ENCODE results near the gene TMEM132E. TPM values are rescaled to one million over a fixed set of nuclear protein-coding genes. Genes with fewer than 3 reads are reported as not detected.

TMEM132E gene
- total and polyA plus RNA-seq, 12 donors = 0.04 to 0.09 TPM; not detected in 10

DNA sequence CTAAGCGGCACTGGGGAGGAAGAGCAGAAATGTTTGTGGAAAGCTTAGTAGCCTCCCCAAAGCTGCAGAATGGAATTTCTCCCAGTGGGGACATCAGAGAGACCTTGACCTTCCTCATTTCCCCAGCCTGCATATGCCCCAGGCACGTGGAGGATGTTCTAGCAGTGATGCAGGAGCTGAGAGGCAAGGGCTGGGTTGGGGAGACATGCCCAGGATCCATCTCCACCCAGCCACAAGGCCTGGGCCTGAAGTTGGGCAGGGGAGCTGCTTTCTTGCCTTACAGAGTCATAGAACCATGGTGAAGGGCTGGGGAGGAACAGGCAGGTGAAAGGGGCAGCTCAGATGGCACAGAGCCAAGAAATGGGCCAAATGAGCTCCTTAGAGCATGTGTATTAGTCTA lies 104.0 kb downstream of the TMEM132E start:
- no peaks in the 10 kb centered on the region for H3K36me3 ChIP-seq
- H3K27ac ChIP-seq = no peak overlapping the region
- H3K4me3 ChIP-seq = no peak overlapping the region
- peaks cover 0 to 6% (median 0%) of the 10 kb centered on the region in 11 donors for H3K9me3 ChIP-seq
- peaks cover 0 to 35% (median 13%) of the 10 kb centered on the region in 7 donors for H3K27me3 ChIP-seq
- DNase-seq (no peak), ATAC-seq (no peak)
- TF ChIP-seq, protein P1, sequence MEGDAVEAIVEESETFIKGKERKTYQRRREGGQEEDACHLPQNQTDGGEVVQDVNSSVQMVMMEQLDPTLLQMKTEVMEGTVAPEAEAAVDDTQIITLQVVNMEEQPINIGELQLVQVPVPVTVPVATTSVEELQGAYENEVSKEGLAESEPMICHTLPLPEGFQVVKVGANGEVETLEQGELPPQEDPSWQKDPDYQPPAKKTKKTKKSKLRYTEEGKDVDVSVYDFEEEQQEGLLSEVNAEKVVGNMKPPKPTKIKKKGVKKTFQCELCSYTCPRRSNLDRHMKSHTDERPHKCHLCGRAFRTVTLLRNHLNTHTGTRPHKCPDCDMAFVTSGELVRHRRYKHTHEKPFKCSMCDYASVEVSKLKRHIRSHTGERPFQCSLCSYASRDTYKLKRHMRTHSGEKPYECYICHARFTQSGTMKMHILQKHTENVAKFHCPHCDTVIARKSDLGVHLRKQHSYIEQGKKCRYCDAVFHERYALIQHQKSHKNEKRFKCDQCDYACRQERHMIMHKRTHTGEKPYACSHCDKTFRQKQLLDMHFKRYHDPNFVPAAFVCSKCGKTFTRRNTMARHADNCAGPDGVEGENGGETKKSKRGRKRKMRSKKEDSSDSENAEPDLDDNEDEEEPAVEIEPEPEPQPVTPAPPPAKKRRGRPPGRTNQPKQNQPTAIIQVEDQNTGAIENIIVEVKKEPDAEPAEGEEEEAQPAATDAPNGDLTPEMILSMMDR (IDR thresholded peaks at IDR 0.05) = no peak
- H3K4me1 ChIP-seq = no peaks in the 10 kb centered on the region
- intact Hi-C loops (cut with DNase I) = no loop called here
- 71% methylated on average over 2 of the region's 2 CpGs for WGBS, 2 donors

Other genes with a start within 250 kb of the TMEM132E start
- 10 to 100 TPM in 1 of 10 donors, 1 to 10 TPM in 6, under 1 TPM in 2, not detected in 1; 0.39 to 64.0 (median 1.4) TPM for gene CCL13, start 223.1 kb upstream of the TMEM132E start, total RNA-seq
- gene CCL13, start 223.1 kb upstream of the TMEM132E start, polyA plus RNA-seq = 1 to 10 TPM; 1.0 to 2.3 TPM
- gene CCL1, start 216.3 kb upstream of the TMEM132E start, total RNA-seq = not detected
- gene CCL1, start 216.3 kb upstream of the TMEM132E start, polyA plus RNA-seq = not detected